NCI-H748 (cell line): ENCODE results near the gene PRUNE1.
A peak's percentile ranks its signal among the peaks of the same experiment; 100 is the strongest.

Experiments
- DNase-seq: peaks from one replicate; lab custom pipeline; 2025; ENCODE audit not compliant: unreplicated experiment; lab: John Stamatoyannopoulos, UW

Gene PRUNE1

GRCh38 chr1:150976879-150977694 is 31.2 kb upstream of the PRUNE1 start:
- no peak for DNase-seq

- DNase-seq = peak; percentile 85
Observed at GRCh38 chr1:150979092-150980056, 28.9 kb upstream of the PRUNE1 start.

GRCh38 chr1:150981177-150981804 is 27.0 kb upstream of the PRUNE1 start:
- peak; percentile 58 for DNase-seq

- DNase-seq = no peak
Observed at GRCh38 chr1:150981805-150982712, 26.2 kb upstream of the PRUNE1 start, which contains the start of gene ANXA9. Gene ANXA9, plus strand, starts transcription at chr1:150982292. Its CDS starts 814 bp downstream, at chr1:150983106.

GRCh38 chr1:150985179-150985825 is 22.9 kb upstream of the PRUNE1 start:
- no peak for DNase-seq

- peak; percentile 11 for DNase-seq
Observed at GRCh38 chr1:150987924-150988323, 20.3 kb upstream of the PRUNE1 start.

- DNase-seq = no peak
Observed at GRCh38 chr1:150992626-150993025, 15.6 kb upstream of the PRUNE1 start.

- no peak for DNase-seq
Observed at GRCh38 chr1:150994248-150994647, 14.0 kb upstream of the PRUNE1 start.

GRCh38 chr1:150995460-150995859 is 12.8 kb upstream of the PRUNE1 start:
- DNase-seq = no peak

- no peak for DNase-seq
Observed at GRCh38 chr1:150995896-150996295, 12.4 kb upstream of the PRUNE1 start.

GRCh38 chr1:150997126-150997872 is 10.9 kb upstream of the PRUNE1 start:
- no peak for DNase-seq

- no peak for DNase-seq
Observed at GRCh38 chr1:150997949-150998348, 10.3 kb upstream of the PRUNE1 start.

- no peak for DNase-seq
Observed at GRCh38 chr1:150999051-150999674, 9.1 kb upstream of the PRUNE1 start.

GRCh38 chr1:150999926-151000325 is 8.3 kb upstream of the PRUNE1 start:
- DNase-seq = no peak

GRCh38 chr1:151000408-151000807 is 7.8 kb upstream of the PRUNE1 start:
- no peak for DNase-seq

- no peak for DNase-seq
Observed at GRCh38 chr1:151001602-151002001, 6.6 kb upstream of the PRUNE1 start.

GRCh38 chr1:151002051-151002450 is 6.2 kb upstream of the PRUNE1 start:
- DNase-seq = no peak

- DNase-seq = no peak
Observed at GRCh38 chr1:151002611-151003010, 5.6 kb upstream of the PRUNE1 start.

- no peak for DNase-seq
Observed at GRCh38 chr1:151003180-151003579, 5.1 kb upstream of the PRUNE1 start.
